Stimulated activated CD8-positive, alpha-beta memory T cell treated with anti-CD3 and anti-CD28 coated beads, Interleukin-15, amount 100 ng/mL, for 1 hour (primary cell): ENCODE results near the gene KCNJ6.
"Not testable (repeated sequence)": the region's sequence is repeated elsewhere in the genome, so short reads cannot be mapped to it uniquely, and the experiment has no call there.

Experiments
- DNase-seq: peaks from one replicate; pipeline ENCODE4 v3.0.0-alpha.2; 2020; ENCODE audit warnings: low read depth

The KCNJ6 gene, protein sequence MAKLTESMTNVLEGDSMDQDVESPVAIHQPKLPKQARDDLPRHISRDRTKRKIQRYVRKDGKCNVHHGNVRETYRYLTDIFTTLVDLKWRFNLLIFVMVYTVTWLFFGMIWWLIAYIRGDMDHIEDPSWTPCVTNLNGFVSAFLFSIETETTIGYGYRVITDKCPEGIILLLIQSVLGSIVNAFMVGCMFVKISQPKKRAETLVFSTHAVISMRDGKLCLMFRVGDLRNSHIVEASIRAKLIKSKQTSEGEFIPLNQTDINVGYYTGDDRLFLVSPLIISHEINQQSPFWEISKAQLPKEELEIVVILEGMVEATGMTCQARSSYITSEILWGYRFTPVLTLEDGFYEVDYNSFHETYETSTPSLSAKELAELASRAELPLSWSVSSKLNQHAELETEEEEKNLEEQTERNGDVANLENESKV

DNA sequence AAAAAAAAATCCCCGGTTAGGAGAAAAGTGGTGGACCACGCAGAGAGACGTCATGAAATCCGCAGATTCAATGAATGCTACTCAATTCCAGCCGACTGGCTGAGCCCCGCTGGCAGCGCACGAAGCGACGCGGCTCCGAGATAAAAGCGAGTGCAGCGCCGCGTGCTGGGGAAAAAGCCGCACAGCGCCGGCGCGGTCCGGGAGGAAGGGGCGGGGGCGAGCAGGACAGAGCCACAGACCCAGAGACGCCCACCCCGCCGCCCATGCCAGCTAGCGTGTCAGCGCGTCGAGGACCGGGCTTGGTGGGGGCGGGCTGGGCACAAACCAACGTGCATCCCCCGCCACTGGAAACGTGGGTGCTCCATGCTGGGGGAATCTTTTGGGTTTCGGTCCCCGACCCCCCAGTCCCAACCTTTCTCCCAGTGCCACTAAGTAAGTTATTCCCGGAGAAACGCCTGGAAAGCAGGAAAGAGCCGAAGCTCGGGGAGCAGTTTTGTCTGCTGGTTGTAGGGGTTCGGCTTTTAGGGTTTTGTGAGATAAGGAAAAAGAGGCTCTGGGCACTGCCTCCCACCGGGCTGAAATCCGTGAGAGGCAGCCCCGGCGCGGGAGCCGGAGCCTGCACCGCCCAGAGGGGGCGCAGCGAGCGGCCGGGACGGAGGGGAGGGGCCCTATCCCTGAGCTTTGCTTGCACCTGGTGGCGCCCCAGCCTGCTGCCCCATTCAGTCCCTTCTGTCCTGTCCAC lies at the start of gene KCNJ6:
Gene KCNJ6, minus strand, starts transcription at position 148 of the 742 bp plus-strand sequence. CDS start 75,775 bp downstream, outside the sequence.
- no peak for DNase-seq

DNA sequence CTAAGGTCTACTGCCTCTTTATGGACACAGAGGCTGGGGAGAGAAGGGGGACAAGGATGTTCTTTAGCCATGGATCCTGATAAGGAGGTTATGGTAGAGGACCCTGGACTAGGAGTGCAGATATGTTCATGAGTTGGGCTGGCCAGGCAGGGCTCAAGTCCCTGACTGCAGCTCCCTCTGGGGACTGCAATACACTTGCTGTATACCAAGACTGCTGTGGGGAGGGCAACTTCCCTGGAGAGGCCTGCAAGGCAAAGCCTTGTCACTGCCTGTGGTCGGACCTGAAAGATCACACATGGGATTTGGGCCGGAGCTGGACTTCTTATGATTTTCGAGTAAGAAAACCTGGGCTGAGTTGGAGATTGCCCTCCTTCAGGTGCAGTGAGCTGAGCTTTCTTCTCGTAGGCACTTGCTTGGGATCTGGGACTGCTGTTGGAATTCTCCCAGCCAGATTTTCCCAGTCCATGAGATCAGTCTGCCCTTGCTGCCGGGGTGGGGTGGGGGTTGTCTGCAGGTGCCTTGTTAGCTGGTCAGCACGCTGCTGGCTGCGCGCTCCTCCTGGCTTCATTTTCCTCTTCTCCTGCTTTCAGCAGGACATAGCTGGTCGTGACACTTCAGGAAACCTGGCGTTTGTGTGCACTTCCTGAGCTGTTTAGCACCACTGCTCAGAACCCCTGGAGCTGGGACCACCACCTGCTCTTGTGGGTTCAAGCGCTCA lies 49.0 kb upstream of the KCNJ6 start:
- no peak for DNase-seq

DNA sequence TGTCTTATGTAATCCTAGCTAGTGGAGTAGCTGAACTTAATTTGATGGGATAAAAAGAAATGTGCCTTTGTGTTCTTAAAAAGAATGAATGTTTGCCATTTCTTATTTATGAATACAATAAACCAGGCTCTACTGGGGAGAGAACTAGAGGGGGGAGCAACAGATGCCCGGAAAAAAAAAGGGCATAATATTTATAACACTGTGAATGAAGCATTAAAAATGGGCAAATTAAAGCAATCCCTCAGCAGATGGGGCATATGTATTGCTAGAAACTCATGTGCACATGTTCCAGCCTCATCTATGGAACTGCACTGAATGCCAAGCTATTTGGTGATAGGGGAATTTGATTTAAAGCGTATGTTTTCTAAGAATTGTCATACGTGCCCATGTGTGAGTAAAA lies 42.3 kb upstream of the KCNJ6 start:
- DNase-seq: no peak

DNA sequence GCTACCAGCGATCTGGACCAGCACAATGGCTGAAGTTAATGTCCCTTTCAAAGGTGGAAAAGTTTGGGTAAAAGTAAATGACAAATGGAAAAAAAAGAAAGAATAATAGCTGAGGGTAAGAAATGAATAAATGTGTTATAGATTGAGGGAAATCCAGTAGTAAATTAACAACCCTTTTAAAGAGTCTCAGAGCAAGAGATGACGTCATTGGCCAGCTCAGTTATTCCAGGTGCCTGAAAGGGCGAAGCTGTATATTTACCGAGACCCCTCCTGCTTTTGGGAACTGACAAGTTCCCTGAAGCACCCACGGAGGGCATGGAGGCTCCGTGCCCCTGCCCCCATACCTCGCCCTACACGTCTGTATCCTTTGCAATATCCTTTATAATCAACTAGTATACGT lies 40.5 kb upstream of the KCNJ6 start:
- DNase-seq: no peak

DNA sequence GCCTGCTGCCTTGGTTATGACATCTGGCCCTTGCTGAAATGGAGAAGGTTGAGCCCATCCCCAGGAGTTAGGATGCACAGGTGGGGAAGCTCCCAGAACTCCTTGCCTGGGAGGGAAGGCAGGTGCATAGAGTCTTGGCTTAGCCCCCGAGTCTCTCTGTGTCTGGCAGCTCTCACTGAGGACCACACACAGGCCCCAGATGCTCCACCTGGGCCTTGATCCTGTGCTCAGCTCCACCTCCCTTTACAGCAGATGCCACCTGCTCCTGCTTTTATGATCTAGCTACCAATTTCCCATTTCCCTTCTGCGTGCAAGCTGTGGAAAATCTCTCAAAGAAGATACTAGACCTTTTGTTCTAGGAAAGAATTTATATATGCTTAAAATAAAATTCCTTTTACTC lies 28.8 kb upstream of the KCNJ6 start:
- no peak for DNase-seq

DNA sequence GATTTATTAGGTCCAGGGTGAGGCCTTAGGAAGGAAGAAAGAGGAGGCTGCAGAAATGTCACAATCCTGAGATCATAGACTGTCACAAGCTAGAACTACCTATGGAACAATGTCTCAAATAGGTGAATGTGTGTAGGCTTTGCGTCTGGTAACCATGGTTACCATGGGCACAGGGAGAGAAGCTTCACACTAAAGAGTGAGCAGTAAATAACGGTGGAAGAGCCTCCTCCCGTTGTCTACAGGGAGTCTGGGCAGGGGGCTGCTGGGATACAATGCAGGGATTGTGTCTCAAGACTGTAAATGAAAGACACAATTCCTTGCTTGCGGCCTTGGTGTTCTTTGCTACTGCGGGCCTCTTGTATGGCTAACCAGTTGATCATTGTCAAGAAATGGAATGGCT lies 28.2 kb upstream of the KCNJ6 start:
- no peak for DNase-seq

DNA sequence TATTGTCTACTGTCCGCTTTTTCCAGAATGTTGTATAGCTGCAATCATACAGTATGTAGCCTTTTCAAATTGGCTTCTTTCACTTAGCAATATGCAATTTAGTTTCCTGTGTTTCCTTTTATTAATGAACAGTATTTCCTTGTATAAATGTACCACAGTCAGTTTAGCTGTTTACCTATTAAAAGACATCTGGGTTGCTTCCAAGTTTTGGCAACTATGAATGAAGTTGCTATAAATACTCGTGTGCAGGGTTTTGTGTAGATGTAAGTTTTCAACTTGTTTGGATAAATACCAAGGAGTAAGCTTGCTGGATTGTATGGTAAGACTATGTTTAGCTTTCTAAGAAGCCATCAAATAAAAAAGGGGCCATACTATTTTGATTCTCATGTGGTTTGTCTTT lies 24.4 kb upstream of the KCNJ6 start:
- DNase-seq: no peak

DNA sequence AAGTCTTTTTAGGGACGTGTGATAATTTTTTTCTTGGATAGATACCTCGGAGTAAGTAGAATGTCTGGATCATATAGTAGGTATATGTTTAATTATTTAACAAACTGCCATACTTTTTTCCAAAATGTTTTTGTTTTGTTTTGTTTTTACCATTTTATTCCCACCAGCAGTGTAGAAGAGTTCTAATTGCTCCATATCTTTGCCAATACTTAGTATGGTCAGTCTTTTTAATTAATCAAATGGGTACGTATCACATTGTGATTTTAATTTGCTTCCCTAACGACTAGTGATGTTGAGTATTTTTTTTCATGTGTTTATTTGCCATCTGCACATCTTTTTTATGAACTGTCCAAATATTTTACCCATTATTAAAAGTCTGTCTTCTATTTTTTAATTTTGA lies 23.6 kb upstream of the KCNJ6 start:
- DNase-seq: no peak

DNA sequence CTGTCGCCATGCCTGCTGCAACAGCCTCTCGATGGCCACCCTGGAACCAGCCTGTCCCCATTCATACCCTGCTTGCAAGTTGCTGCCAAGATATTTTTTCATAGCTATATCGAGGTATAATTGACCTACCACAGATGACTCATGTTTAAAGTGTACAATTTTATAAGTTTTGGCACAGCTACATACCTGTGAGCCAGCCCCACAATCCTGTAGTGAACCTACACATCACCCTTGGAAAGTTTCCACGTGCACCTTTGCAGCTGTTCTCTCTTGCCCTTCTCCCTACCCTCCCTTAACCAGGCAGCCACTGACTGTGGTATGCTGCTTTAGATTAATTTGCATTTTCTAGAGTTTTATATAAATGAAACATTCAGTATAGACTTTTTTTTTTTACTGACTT lies 23.0 kb upstream of the KCNJ6 start:
- no peak for DNase-seq

DNA sequence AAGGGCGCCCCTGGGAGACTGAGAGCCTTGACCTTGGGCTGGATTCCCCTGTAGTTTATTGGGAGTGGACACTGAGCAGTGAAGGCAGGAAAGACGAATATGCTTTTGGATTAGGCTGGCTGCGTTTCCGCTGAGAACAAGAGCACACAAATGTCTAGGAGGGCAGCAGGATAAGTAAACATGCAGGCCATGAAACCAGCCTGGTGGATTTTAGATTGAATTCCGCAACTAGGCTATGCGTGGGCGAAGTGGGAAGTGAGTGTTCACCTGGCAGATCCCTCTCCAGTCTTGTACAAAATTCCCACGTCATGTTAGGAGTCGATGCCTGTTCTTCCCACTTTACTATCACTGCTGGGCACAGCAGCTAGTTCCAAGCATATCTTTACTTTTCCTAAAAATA lies 21.4 kb upstream of the KCNJ6 start:
- no peak for DNase-seq

DNA sequence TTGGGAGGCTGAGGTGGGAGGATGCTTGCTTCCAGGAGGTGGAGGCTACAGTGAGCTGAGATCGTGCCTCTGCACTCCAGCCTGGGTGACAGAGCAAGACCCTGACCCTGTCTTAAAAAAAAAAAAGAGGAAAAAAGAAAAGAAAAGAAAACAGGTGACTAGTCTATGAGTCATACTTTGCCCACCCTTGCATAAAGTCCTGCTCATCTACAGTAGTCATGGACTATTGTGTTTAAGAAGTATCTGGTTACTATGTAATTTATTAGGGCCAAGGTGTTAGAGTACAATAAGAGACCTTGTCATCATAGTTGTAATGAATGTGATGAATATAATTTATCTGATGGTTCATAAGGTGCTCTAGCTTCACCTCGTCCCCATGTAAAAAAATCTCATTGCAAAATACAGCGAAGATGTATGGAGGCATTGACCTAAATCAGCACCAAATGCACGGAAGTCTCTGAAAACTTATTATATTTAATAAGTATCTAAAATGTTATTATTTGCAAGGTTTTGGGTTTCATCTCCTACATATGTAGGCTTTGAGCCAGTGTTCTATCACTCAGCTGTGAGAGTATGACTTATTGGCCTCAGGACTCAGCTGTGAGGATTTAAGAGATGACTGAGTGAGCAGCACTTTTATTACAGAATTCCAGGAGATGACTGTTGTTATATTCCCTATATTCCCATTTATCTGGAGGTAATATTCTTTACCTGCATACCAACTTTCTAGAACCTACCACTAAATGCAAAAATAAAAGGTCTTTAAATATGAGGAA lies 19.9 kb upstream of the KCNJ6 start:
- DNase-seq: no peak

DNA sequence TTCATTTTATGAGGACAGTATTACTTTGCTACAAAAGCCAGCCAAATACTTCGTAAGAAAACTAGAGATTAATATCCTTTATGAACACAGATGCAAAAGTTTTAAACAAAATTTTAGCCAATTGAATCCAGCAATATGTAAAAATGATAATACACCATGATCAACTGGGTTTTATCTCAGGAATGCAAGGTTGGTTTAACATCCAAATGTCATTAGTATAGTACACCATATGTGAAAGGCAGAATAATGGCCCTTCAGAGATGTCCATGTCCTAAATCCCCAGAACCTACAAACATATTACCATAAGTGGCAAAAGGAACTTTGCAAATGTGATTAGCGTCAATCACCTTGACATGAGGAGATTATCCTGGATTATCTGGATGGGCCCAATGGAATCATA lies 16.7 kb upstream of the KCNJ6 start:
- no peak for DNase-seq

DNA sequence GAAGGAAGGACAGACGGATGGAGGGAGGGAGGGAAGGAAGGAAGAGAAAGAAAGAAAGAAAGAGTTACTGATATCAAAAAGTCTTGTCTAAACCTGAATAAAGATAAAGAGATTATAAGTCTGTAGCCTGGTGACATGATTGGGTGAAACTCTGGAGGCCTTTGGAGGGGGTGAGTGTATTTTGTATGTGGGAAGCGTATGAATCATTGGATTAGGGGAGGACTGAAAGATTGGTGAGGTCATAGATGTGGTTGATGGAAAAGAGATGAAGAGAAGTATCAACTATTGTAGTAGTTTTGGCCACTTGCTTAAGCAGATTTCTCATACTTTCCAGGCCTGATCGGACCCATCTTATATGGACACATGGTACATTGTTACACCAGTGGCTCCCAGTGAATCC lies 11.5 kb upstream of the KCNJ6 start:
- no peak for DNase-seq

DNA sequence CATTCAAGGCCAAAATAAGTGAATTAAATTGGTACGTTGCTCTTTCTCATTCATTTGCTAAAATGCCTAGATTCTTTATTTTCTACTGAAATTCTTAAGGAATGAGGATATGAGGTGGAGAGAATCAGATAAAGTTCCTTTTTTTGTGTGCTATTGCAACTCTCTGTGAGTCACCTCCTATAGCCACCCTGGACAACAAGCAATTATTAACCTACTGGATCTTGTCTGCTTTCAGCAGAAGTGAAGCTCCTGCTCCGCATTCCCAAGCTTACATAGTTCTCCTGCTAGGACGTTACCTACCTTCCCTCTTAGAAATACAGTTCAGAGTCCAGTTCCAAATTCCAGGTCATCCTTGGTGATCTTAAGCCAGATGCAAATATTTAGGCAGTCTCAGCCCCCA lies 4.8 kb upstream of the KCNJ6 start:
- DNase-seq: no peak

DNA sequence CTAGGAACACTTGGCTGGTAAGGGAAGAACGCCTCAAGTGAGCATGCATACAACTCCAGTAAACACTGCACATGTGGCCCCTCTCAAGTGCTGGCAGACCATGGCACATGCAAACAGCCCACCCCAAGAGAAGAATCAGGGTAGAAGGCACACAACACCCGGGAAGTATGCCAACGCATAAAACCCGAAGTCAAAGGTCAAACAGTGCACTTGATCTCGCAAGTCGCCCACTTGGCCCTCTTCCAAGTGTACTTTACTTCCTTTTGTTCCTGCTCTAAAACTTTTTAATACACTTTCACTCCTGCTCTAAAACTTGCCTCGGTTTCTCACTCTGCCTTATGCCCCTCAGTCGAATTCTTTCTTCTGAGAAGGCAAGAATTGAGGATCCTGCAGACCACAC lies 4.0 kb upstream of the KCNJ6 start:
- DNase-seq: not testable (repeated sequence)

DNA sequence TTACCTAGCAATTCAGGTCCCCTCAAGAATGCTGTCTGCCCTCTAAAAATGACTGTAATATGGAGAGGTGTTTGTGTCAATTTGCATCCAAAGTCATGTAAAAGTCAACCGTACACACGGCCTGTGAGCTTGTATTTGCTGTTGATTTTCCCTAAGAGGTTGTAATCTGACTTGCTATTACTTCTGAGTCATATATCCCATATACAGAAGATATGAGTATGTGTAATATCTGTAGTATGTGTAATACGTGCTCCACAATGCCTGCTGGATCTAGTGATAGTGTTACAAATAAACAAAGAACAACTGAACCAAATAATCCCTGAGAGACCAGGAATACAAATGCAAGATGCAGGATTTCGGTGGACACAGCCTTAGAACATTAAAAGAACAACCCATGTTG lies 1.4 kb upstream of the KCNJ6 start:
- no peak for DNase-seq

DNA sequence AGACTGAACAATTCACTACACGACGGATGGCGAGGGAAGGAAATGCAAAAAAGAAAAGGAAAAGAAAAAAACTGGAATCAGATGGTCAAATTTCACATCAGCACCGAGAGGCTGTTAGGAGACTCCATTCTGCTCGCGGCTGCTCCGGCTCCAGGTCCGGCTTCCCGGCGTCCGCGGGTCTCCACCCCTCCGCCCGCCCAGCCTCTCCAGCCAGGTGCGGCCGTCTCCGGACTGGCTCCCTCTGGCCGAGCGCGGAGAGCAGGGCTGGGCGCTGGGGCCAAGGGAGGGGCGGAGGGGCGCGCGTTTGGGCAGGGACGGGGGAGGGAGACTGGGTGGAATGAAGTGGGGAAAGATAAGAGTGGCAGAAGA lies 332 bp downstream of the KCNJ6 start:
- DNase-seq: no peak

DNA sequence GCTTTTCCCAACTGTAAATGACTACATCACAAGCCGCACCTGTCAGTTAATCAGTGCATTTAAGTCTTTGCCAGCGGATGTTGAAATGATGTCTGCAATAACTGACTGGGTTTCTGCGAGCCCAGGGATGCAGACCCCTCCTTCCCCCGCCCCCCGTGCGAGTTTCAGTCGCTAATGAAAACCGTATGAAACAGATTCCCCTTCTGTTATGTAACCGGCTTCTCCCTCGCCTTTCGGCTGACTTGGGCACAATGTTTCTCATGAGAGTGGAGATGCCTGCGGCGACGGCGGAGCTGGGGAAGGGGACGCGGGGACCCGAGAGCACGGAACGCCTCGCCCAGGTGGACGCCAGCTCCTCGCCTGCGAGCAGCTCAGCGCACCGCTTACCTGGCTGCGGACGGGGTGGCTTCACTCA lies 753 bp downstream of the KCNJ6 start:
- no peak for DNase-seq

DNA sequence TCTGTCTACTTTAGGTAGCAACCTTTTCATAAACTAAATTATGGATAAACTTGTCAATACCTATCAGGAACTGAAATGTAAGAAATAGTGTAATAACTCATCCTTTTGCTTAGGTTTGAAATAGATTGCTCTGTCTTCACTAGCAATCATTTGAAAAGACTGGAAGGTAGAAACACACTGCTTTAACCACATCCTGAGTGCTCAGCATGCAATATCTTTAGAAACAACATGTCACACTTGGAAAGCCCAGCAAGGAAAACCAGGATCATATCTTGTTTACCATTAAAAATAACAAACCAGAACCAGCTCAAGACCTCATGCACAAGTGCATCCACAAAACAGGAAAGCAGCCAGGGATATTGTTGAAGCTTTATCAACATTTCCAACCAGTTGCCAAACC lies 3.6 kb downstream of the KCNJ6 start:
- no peak for DNase-seq

DNA sequence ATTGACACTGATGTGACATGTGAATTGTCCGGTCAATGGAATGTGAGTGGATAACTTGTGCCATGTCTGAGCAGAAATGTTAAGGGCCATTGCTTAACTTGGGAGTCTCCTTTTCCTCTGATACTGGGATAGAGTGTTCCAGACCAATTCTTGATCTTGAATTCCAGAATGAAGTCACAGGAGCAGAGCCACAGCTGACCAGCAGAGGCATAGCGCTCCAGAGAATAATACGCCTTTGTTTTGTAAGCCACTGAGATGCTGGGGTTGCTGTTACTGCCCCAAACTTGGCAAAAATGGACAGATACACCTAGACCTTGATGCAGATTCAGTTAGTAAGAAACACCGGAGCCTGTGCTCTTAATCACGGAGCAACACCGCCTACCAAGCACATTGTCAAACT lies 6.3 kb downstream of the KCNJ6 start:
- no peak for DNase-seq

DNA sequence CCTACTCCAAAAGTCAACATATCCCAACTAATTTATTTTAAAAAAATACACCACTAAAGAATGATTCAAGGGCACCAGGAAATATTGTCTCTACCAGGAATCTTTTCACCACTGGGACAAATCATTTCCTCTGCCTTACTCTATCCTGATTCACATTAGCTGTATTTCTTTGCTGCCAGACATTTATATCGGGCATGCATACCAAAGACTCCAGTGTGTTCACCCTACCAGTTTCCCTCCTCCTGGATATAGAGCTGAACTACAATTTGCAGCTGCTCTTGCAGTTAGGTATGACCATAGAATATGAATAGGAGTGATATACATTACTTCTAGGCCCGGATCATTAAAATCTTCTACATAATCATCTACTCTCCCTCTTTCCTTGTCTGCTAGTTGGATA lies 7.6 kb downstream of the KCNJ6 start:
- DNase-seq: no peak

DNA sequence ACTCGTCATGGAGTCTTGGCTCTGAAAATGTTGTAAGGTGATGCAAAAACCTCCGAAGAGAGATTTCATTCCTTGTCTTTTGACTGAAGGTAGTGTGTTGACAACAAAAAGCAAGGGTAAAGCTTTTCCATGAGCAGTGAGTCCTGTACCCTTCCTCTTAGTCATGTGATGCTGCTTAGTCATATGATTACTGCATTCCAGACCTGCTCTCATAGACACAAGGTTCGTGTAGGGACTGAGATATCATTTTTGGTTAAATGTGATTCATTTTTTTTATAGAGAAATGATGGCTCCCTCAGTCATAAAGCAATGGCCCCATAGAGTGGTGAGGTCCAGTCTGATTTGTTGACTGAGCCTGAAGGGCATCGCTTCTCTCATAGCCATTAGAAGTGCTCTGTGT lies 9.2 kb downstream of the KCNJ6 start:
- DNase-seq: no peak
